Endothelial cell of umbilical vein (primary cell): ENCODE data around the gene IFIT3. TPM values are rescaled to one million over a fixed set of nuclear protein-coding genes. Genes with fewer than 3 reads are reported as not detected.

Source experiments
- BruUV-seq: library from RNA; stranded (reverse); fragments of 400-500 nt; replicated peaks from 2 replicates; lab custom pipeline; 2021; lab: Mats Ljungman, UMichigan
- CTCF ChIA-PET: fragments of 300-600, 350-600 bp; sonication (Branson Sonifier 250); formaldehyde crosslinking; loops from one replicate; lab custom pipeline; 2021; ENCODE audit warnings: antibody characterized with exemption, inconsistent platforms; lab: Charles Lee
- POLR2A ChIA-PET: fragments of 300-600, 350-600 bp; sonication (Branson Sonifier 250); formaldehyde crosslinking; loops from one replicate; lab custom pipeline; 2021; ENCODE audit warnings: antibody characterized with exemption, inconsistent platforms; lab: Charles Lee
- DNase-seq: peaks from one replicate; pipeline ENCODE4 v3.0.0-alpha.2; 2011; ENCODE audit warnings: low read depth, low spot score
- FAIRE-seq: peaks from 2 replicates; lab custom pipeline; 2011; peaks lifted over from hg19 to GRCh38; lab: Jason Lieb, UNC
- H2AFZ ChIP-seq: 2 replicates; pipeline ENCODE4 v1.6.0; 2012; ENCODE audit warnings: low read depth, low read length, control low read depth, inconsistent platforms
- H3K27ac ChIP-seq: 2 replicates; pipeline ENCODE4 v1.5.1; 2011; ENCODE audit warnings: low read depth, mild to moderate bottlenecking, control low read depth, low read length, moderate library complexity; ENCODE audit not compliant: insufficient read depth
- H3K27me3 ChIP-seq, 2 experiments: 2 replicates each; pipeline versions ENCODE4 v1.6.0 to v1.6.1; 2011; ENCODE audit warnings: low read length in 2 of 2, mixed read lengths in 1 of 2; ENCODE audit not compliant: control insufficient read depth in 2 of 2, insufficient read depth in 2 of 2
- H3K36me3 ChIP-seq, 2 experiments: 2 replicates in 1 of 2; 3 replicates in 1 of 2; pipeline ENCODE4 v1.5.1; 2011; ENCODE audit warnings: low read length in 2 of 2, mild to moderate bottlenecking in 1 of 2, moderate library complexity in 1 of 2; ENCODE audit not compliant: control insufficient read depth in 2 of 2, insufficient read depth in 2 of 2; ENCODE audit errors: extremely low read depth in 1 of 2
- H3K4me1 ChIP-seq: 3 replicates; pipeline ENCODE4 v1.5.1; 2011; ENCODE audit warnings: mild to moderate bottlenecking, low read length; ENCODE audit not compliant: control insufficient read depth, insufficient read depth; ENCODE audit errors: extremely low read depth
- H3K4me2 ChIP-seq: 2 replicates; pipeline ENCODE4 v1.6.1; 2011; ENCODE audit warnings: low read length, control low read depth, mixed read lengths; ENCODE audit not compliant: insufficient read depth
- H3K4me3 ChIP-seq, 3 experiments: fragments of 200-600 bp in 1 of 3; sonication (generic), shearing (Covaris generic) in 1 of 3; replicated peaks in 1 of 3; 2 replicates each; pipeline ENCODE4 v1.5.1; 2011 to 2016; ENCODE audit warnings: control low read depth in 3 of 3, low read length in 3 of 3, mild to moderate bottlenecking in 2 of 3, inconsistent platforms in 1 of 3, low read depth in 1 of 3, moderate library complexity in 1 of 3; ENCODE audit not compliant: insufficient read depth in 1 of 3
- H3K79me2 ChIP-seq: 2 replicates; pipeline ENCODE4 v1.6.0; 2012; ENCODE audit warnings: low read length, inconsistent platforms; ENCODE audit not compliant: control insufficient read depth, insufficient read depth
- H3K9ac ChIP-seq: replicated peaks from 2 replicates; pipeline ENCODE3; 2011; ENCODE audit warnings: low read length, control low read depth; ENCODE audit not compliant: insufficient read depth; ENCODE audit errors: extremely low read depth
- H3K9me1 ChIP-seq: replicated peaks from 3 replicates; pipeline ENCODE4 v1.6.0; 2011; ENCODE audit warnings: mild to moderate bottlenecking, low read length; ENCODE audit not compliant: control insufficient read depth, insufficient read depth; ENCODE audit errors: extremely low read depth
- H3K9me3 ChIP-seq: replicated peaks from 2 replicates; pipeline ENCODE4 v1.5.1; 2012; ENCODE audit warnings: low read length, inconsistent platforms; ENCODE audit not compliant: control insufficient read depth, insufficient read depth
- H4K20me1 ChIP-seq: replicated peaks from 2 replicates; pipeline ENCODE3; 2011; ENCODE audit warnings: mild to moderate bottlenecking, low read length; ENCODE audit not compliant: control insufficient read depth, insufficient read depth; ENCODE audit errors: extremely low read depth
- EZH2 ChIP-seq: IDR thresholded peaks from 2 replicates; pipeline ENCODE4 v1.6.1; 2012; ENCODE audit warnings: borderline replicate concordance, low read depth, mild to moderate bottlenecking, moderate library complexity, low read length, inconsistent platforms; ENCODE audit not compliant: severe bottlenecking
- FOS ChIP-seq: IDR thresholded peaks from 2 replicates; pipeline ENCODE4 v1.6.1; 2011; ENCODE audit warnings: mild to moderate bottlenecking, low read length, moderate library complexity, borderline replicate concordance; ENCODE audit not compliant: insufficient read depth
- JUN ChIP-seq: IDR thresholded peaks from 2 replicates; pipeline ENCODE4 v1.6.1; 2011; ENCODE audit warnings: borderline replicate concordance, low read depth; ENCODE audit not compliant: insufficient read length, insufficient read depth
- MYC ChIP-seq: IDR thresholded peaks from one replicate; pipeline ENCODE4 v1.6.1; 2011; ENCODE audit warnings: mild to moderate bottlenecking, low read depth, low read length
- POLR2AphosphoS5 ChIP-seq: IDR thresholded peaks from 2 replicates; pipeline ENCODE4 v1.6.1; 2012; ENCODE audit warnings: low read depth, mild to moderate bottlenecking, control low read depth, low read length, moderate library complexity; ENCODE audit not compliant: insufficient read depth
- dilution Hi-C: fragments of 300-500 bp; cut with MboI; formaldehyde crosslinking; loops from one replicate; pipeline ENCODE4 v1.15.0; 2019; ENCODE audit warnings: low sequenced_read_pairs; ENCODE audit not compliant: extremely low pct_ligation_motif_present
- intact Hi-C: fragments of 100-400 bp; cut with micrococcal nuclease; formaldehyde crosslinking; loops from one replicate; pipeline ENCODE4 v1.10.0; 2022
- polyA plus RNA-seq, 4 experiments: library from polyadenylated mRNA; depleted of rRNA in 3 of 4; stranded (reverse) in 3 of 4; unstranded in 1 of 4; fragments of >200 nt; gene quantifications; 2 replicates each; pipeline versions ENCODE4 v1.2.1 to v1.2.3, GENCODE V29; 2011 to 2012; ENCODE audit warnings: missing spikeins in 1 of 4
- total RNA-seq: library from RNA; stranded (reverse); gene quantifications from 2 replicates; pipeline ENCODE4 v1.2.3, GENCODE V29; 2021
- TF ChIP-seq, protein P1 (sequence below), 2 donors: IDR thresholded peaks; 1 replicate in 1 of 2; 2 replicates in 1 of 2; pipeline ENCODE4 v1.5.1; 2011; ENCODE audit warnings: low read length in 2 of 2, mild to moderate bottlenecking in 2 of 2, moderate library complexity in 2 of 2, control low read depth in 1 of 2, inconsistent platforms in 1 of 2, low read depth in 1 of 2; ENCODE audit not compliant: insufficient read depth in 1 of 2; ENCODE audit errors: extremely low read depth in 1 of 2
- TF ChIP-seq, protein P2 (sequence below): IDR thresholded peaks from 2 replicates; pipeline ENCODE4 v1.6.1; 2011; ENCODE audit not compliant: insufficient read depth, insufficient read length

The IFIT3 gene
- total and polyA plus RNA-seq, 2 donors (not counting 3 experiments of a cell fraction or from before 2014, with no cell fraction given), result 1.2 to 3.1 TPM

DNA sequence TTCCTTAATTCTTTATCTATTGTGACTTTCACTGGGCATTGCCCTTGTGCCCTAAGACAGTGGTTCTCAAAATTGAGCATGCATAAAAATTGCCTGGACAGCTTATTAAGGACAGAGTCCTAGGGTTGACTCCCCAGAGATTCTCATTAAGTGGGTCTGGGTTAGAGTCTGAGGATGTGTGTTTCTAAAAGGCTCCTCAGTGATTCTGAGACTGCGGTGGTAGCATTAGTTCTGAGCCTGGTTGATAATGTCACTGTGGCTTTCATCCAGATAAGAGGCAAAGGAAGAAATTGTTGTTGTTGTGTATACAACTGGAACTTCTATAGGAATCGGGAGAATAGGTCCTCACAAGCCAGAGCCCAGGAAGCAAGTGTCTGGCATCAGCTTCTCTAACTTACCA, 24.6 kb upstream of the IFIT3 start:
- intact Hi-C loops (no loop called here), dilution Hi-C loops (no loop called here)
- Histone ChIP-seq H3K27ac (no peak overlapping the region), H3K4me3 (no peak overlapping the region), H3K36me3 (no peaks in the 10 kb centered on the region), H4K20me1 (no peaks in the 10 kb centered on the region), H3K9me1 (no peaks in the 10 kb centered on the region), H3K4me1 (peaks cover 10% of the 10 kb centered on the region), H3K4me2 (no peak overlapping the region), H3K9me3 (no peaks in the 10 kb centered on the region), H3K27me3 (peaks cover 18 to 25% of the 10 kb centered on the region in 2 experiments), H2AFZ (no peak overlapping the region), H3K9ac (no peak overlapping the region), H3K79me2 (no peaks in the 10 kb centered on the region)
- no TSS peak for BruUV-seq
- FAIRE-seq (no peak), DNase-seq (no peak)
- POLR2A ChIA-PET, result no interaction called here
- CTCF ChIA-PET, result interaction anchor here (1.3 to 4.7 kb wide), 4 partner anchors 19 to 111 kb away, joined by 3 to 35 read pairs (median 6); partner anchors contain the start of gene IFIT5
- TF ChIP-seq FOS (no peak), JUN (no peak), MYC (no peak), EZH2 (no peak), POLR2AphosphoS5 (no peak)
- TF ChIP-seq, protein P1, sequence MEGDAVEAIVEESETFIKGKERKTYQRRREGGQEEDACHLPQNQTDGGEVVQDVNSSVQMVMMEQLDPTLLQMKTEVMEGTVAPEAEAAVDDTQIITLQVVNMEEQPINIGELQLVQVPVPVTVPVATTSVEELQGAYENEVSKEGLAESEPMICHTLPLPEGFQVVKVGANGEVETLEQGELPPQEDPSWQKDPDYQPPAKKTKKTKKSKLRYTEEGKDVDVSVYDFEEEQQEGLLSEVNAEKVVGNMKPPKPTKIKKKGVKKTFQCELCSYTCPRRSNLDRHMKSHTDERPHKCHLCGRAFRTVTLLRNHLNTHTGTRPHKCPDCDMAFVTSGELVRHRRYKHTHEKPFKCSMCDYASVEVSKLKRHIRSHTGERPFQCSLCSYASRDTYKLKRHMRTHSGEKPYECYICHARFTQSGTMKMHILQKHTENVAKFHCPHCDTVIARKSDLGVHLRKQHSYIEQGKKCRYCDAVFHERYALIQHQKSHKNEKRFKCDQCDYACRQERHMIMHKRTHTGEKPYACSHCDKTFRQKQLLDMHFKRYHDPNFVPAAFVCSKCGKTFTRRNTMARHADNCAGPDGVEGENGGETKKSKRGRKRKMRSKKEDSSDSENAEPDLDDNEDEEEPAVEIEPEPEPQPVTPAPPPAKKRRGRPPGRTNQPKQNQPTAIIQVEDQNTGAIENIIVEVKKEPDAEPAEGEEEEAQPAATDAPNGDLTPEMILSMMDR (IDR thresholded peaks at IDR 0.05; ENCODE audit: extremely low read depth in 1 of 2, insufficient read depth in 1 of 2, low read depth in 1 of 2, low read length in 2 of 2), result no peak
- TF ChIP-seq, protein P2, sequence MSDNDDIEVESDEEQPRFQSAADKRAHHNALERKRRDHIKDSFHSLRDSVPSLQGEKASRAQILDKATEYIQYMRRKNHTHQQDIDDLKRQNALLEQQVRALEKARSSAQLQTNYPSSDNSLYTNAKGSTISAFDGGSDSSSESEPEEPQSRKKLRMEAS, result no peak
